ENCODE results near the gene GMEB2.

The GMEB2 gene

GRCh38 chr20:63668351-63668750 lies 41.5 kb upstream of the GMEB2 start:
- H3K4me3 ChIP-seq (ENCODE audit: low read depth, low read length) = no peak overlapping the region
- TF ChIP-seq, protein P1, sequence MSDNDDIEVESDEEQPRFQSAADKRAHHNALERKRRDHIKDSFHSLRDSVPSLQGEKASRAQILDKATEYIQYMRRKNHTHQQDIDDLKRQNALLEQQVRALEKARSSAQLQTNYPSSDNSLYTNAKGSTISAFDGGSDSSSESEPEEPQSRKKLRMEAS (IDR thresholded peaks at IDR 0.05; ENCODE audit: low read depth, low read length) = no peak
- TF ChIP-seq, protein P2, sequence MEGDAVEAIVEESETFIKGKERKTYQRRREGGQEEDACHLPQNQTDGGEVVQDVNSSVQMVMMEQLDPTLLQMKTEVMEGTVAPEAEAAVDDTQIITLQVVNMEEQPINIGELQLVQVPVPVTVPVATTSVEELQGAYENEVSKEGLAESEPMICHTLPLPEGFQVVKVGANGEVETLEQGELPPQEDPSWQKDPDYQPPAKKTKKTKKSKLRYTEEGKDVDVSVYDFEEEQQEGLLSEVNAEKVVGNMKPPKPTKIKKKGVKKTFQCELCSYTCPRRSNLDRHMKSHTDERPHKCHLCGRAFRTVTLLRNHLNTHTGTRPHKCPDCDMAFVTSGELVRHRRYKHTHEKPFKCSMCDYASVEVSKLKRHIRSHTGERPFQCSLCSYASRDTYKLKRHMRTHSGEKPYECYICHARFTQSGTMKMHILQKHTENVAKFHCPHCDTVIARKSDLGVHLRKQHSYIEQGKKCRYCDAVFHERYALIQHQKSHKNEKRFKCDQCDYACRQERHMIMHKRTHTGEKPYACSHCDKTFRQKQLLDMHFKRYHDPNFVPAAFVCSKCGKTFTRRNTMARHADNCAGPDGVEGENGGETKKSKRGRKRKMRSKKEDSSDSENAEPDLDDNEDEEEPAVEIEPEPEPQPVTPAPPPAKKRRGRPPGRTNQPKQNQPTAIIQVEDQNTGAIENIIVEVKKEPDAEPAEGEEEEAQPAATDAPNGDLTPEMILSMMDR (IDR thresholded peaks at IDR 0.05; ENCODE audit: low read depth, low read length) = no peak
- TF ChIP-seq MYC (IDR thresholded peaks at IDR 0.05; ENCODE audit: low read depth, low read length) (no peak), POLR2A (IDR thresholded peaks at IDR 0.05; ENCODE audit: extremely low read depth, insufficient read length) (no peak)
- DNase-seq (ENCODE audit: low read depth) = no peak

DNA sequence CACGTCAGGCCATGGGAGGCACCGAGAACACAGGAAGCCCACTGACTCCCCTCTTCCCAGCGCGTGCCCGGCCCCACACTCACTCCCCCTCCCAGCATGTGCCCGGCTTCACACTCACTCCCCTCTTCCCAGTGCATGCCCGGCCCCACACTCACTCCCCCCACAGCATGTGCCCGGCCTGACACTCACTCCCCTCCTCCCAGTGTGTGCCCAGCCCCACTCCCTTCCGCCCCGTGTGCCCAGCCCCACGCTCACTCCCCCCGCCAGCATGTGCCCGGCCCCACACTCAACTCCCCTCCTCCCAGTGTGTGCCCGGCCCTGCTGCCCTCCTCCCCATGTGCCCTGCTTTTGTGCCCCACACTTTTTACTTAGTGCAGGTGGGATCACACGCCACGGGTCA lies 41.0 kb upstream of the GMEB2 start:
- TF ChIP-seq MYC (IDR thresholded peaks at IDR 0.05; ENCODE audit: low read depth, low read length) (no peak), POLR2A (IDR thresholded peaks at IDR 0.05; ENCODE audit: extremely low read depth, insufficient read length) (no peak)
- TF ChIP-seq, protein P2 (IDR thresholded peaks at IDR 0.05; ENCODE audit: low read depth, low read length) = no peak
- TF ChIP-seq, protein P1 (IDR thresholded peaks at IDR 0.05; ENCODE audit: low read depth, low read length) = no peak
- H3K4me3 ChIP-seq (ENCODE audit: low read depth, low read length) = no peak overlapping the region
- DNase-seq (ENCODE audit: low read depth) = no peak

DNA sequence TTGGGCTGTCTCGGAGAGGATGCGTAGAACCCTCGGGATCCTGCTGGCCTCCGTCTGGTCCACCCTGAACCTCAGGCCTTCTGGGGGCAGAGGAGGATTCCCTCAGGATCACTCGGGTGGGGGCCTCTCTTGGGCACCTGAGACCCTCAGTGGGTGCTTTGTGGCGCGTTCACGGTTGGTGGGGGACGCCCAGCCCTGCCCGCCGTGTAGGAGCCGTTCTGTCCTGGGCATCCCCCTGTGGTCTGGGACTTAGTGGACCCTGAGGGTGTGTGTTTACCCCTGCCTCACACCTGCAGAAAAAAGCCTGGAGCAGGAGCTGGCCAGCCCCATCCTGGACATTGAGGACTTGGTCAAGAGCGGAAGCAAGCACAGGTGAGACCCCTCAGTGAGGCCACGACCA lies 38.8 kb upstream of the GMEB2 start:
- H3K4me3 ChIP-seq (ENCODE audit: low read depth, low read length) = no peak overlapping the region
- no peak for DNase-seq (ENCODE audit: low read depth)

DNA sequence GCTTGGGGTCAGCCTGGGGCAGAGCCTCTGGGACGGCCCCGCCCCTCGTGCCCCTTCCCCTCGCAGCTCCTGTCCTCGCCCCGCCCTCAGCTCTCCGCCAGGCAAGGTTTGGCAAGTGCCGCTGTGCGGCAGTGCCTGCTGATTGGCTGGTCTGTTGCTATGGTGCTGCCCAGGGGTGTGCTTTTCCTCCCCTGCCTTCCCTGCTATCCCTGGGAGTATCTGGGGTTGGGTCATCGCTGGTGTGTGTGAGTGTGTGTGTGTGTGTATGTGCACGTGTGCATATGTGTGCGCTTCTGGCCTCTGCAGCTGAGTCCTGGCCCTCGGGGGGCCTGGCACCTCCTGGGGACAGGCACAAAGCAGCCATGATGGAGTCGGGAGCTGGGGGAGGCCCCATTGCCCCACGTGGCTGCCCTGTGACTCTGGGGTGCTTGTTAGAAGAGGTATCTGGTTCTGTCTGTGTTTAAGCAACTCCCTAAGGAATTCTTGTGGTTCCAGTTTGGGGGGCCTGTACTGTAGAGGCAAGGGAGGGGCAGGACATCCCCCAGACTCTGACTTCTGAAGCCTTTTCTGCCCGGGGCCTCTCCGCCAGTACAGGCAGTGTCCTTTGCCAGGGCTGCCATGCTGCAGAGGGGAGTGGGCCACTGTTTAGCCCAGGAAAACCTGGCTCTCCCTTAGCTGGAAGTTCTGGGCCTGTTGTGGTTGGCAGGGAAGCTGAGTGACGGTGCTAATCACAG lies 38.1 kb upstream of the GMEB2 start:
- H3K4me3 ChIP-seq (ENCODE audit: low read depth, low read length) = no peak overlapping the region
- DNase-seq (ENCODE audit: low read depth) = no peak
- TF ChIP-seq, protein P2 (IDR thresholded peaks at IDR 0.05; ENCODE audit: low read depth, low read length) = no peak
- TF ChIP-seq, protein P1 (IDR thresholded peaks at IDR 0.05; ENCODE audit: low read depth, low read length) = no peak
- TF ChIP-seq MYC (IDR thresholded peaks at IDR 0.05; ENCODE audit: low read depth, low read length) (no peak), POLR2A (IDR thresholded peaks at IDR 0.05; ENCODE audit: extremely low read depth, insufficient read length) (no peak)

More for the DNA sequence above, 38.8 kb upstream of the GMEB2 start:
- TF ChIP-seq, protein P1 (IDR thresholded peaks at IDR 0.05; ENCODE audit: low read depth, low read length) = no peak
- no peak for TF ChIP-seq POLR2A (IDR thresholded peaks at IDR 0.05; ENCODE audit: extremely low read depth, insufficient read length)
- TF ChIP-seq MYC (IDR thresholded peaks at IDR 0.05; ENCODE audit: low read depth, low read length) = no peak
- TF ChIP-seq, protein P2 (IDR thresholded peaks at IDR 0.05; ENCODE audit: low read depth, low read length) = no peak

GRCh38 chr20:63664143-63664851 lies 37.4 kb upstream of the GMEB2 start:
- no peak for DNase-seq (ENCODE audit: low read depth)
- TF ChIP-seq, protein P1 (IDR thresholded peaks at IDR 0.05; ENCODE audit: low read depth, low read length) = no peak
- TF ChIP-seq POLR2A (IDR thresholded peaks at IDR 0.05; ENCODE audit: extremely low read depth, insufficient read length) = no peak
- TF ChIP-seq, protein P2 (IDR thresholded peaks at IDR 0.05; ENCODE audit: low read depth, low read length) = no peak
- no peak for TF ChIP-seq MYC (IDR thresholded peaks at IDR 0.05; ENCODE audit: low read depth, low read length)
- H3K4me3 ChIP-seq (ENCODE audit: low read depth, low read length) = no peak overlapping the region
